NOMO-1 treated with DMSO at 0.1 percent for 48 hours (cell line): ENCODE measurements around the gene GK.
"Not testable (repeated sequence)": the region's sequence is repeated elsewhere in the genome, so short reads cannot be mapped to it uniquely, and the experiment has no call there.

Experiments used
- DNase-seq: peaks from one replicate; lab custom pipeline; 2025; ENCODE audit not compliant: unreplicated experiment; lab: John Stamatoyannopoulos, UW

GK gene

GRCh38 chrX:30693999-30694650, 40.9 kb downstream of the GK start:
- no peak for DNase-seq

GRCh38 chrX:30702736-30703135, 49.5 kb downstream of the GK start:
- no peak for DNase-seq

GRCh38 chrX:30706216-30706775, 53.1 kb downstream of the GK start:
- no peak for DNase-seq

- DNase-seq = no peak
Observed at GRCh38 chrX:30712214-30712613, 59.0 kb downstream of the GK start.

- DNase-seq = peak; percentile 79
Observed at GRCh38 chrX:30713061-30713525, 59.9 kb downstream of the GK start.

GRCh38 chrX:30714138-30714537, 60.9 kb downstream of the GK start:
- DNase-seq = no peak

GRCh38 chrX:30715976-30716375, 62.8 kb downstream of the GK start:
- DNase-seq = no peak

GRCh38 chrX:30733852-30734660, 80.8 kb downstream of the GK start:
- DNase-seq = no peak

- no peak for DNase-seq
Observed at GRCh38 chrX:30734782-30735181, 81.6 kb downstream of the GK start.

GRCh38 chrX:30735839-30736238, 82.6 kb downstream of the GK start:
- DNase-seq = peak; percentile 84

GRCh38 chrX:30741545-30741944, 88.3 kb downstream of the GK start:
- DNase-seq = no peak

GRCh38 chrX:30748342-30748960, 95.2 kb downstream of the GK start:
- no peak for DNase-seq

GRCh38 chrX:30751497-30751896, 98.3 kb downstream of the GK start:
- DNase-seq = no peak

- DNase-seq = peak; percentile 3
Observed at GRCh38 chrX:30762755-30763154, 109.5 kb downstream of the GK start.

- DNase-seq = not testable (repeated sequence)
Observed at GRCh38 chrX:30773764-30774163, 120.5 kb downstream of the GK start.

GRCh38 chrX:30777575-30777974, 124.4 kb downstream of the GK start:
- no peak for DNase-seq

GRCh38 chrX:30779453-30780030, 126.3 kb downstream of the GK start:
- DNase-seq = no peak
